ENCODE data around the gene TEPSIN. TPM values are rescaled to one million over a fixed set of nuclear protein-coding genes. Genes with fewer than 3 reads are reported as not detected.

TEPSIN gene
- total RNA-seq, 1 experiment from 2014 or later, result 38.8 TPM

GRCh38 chr17:81231766-81232581 is 6.9 kb downstream of the TEPSIN start:
- H2BK12ac ChIP-seq (ENCODE audit: insufficient read length, low read depth, low read length), result no peak overlapping the region
- H2BK120ac ChIP-seq (ENCODE audit: low read depth, low read length, poor library complexity, severe bottlenecking), result no peak overlapping the region
- no peak overlapping the region for H3K14ac ChIP-seq (ENCODE audit: insufficient read depth, low read length)
- H4K91ac ChIP-seq (ENCODE audit: insufficient read length, low read depth, low read length), result no peak overlapping the region
- peaks cover 2% of the 10 kb centered on the region for H4K20me1 ChIP-seq (ENCODE audit: control insufficient read depth, insufficient read depth, insufficient read length)
- no peaks in the 10 kb centered on the region for H3K4me1 ChIP-seq (ENCODE audit: insufficient read depth, low read length)
- no peak overlapping the region for H3K4me2 ChIP-seq (ENCODE audit: insufficient read depth, insufficient read length, low read length)
- H4K8ac ChIP-seq (replicated peaks; ENCODE audit: insufficient read length, low read depth, low read length), result no peak overlapping the region
- no peak for TF ChIP-seq CTCF (conservative IDR thresholded peaks at IDR 0.05)
- H3K18ac ChIP-seq (ENCODE audit: insufficient read length, low read depth, low read length), result no peak overlapping the region
- Mint-ChIP-seq H3K4me1 (no peaks in the 10 kb centered on the region), H3K36me3 (ENCODE audit: insufficient read depth in 1 of 3, low read depth in 3 of 3) (peaks cover 11 to 18% (median 14%) of the 10 kb centered on the region in 3 experiments), H3K4me3 (no peak overlapping the region), H3K27ac (no peak overlapping the region), H3K9me3 (no peaks in the 10 kb centered on the region), H3K27me3 (ENCODE audit: low read depth) (no peaks in the 10 kb centered on the region)
- H3K9ac ChIP-seq (ENCODE audit: extremely low read depth, insufficient read length, low read length), result no peak overlapping the region
- no peak for DNase-seq
- H2BK20ac ChIP-seq (ENCODE audit: low read depth, low read length, poor library complexity, severe bottlenecking), result no peak overlapping the region
- H3K9me3 ChIP-seq (ENCODE audit: control insufficient read depth, low read depth, low read length), result no peaks in the 10 kb centered on the region
- H3K79me2 ChIP-seq (ENCODE audit: insufficient read depth, low read length), result no peaks in the 10 kb centered on the region
- H3K4ac ChIP-seq (ENCODE audit: low read depth, low read length), result no peak overlapping the region
- H3K27me3 ChIP-seq (ENCODE audit: insufficient read depth, low read length), result no peaks in the 10 kb centered on the region
- H3K79me1 ChIP-seq (ENCODE audit: insufficient read depth, low read depth, low read length, poor library complexity, severe bottlenecking), result no peaks in the 10 kb centered on the region
- H2BK15ac ChIP-seq (ENCODE audit: low read depth, low read length), result no peak overlapping the region
- no peak overlapping the region for H3K27ac ChIP-seq (ENCODE audit: insufficient read length, low read depth, low read length)
- no peak overlapping the region for H3K23ac ChIP-seq (ENCODE audit: insufficient read length, low read depth, low read length)
- H3K56ac ChIP-seq (ENCODE audit: insufficient read length, low read depth, low read length), result no peak overlapping the region
- no peak overlapping the region for H4K5ac ChIP-seq (ENCODE audit: insufficient read length, low read depth, low read length)
- no CpG with 5 or more reads among the region's 43 CpGs for WGBS (ENCODE audit: extremely low coverage, insufficient read length, low lambda C conversion rate)
- no peaks in the 10 kb centered on the region for H3K23me2 ChIP-seq (ENCODE audit: insufficient read length, low read depth, low read length, poor library complexity, severe bottlenecking)
- H3T11ph ChIP-seq (ENCODE audit: low read length), result no peak overlapping the region
- H2BK5ac ChIP-seq (ENCODE audit: insufficient read length, low read length), result no peak overlapping the region
- H2AFZ ChIP-seq (ENCODE audit: low read length), result no peak overlapping the region
- H2AK5ac ChIP-seq (ENCODE audit: insufficient read length, low read length), result no peak overlapping the region
